IMR-90 (cell line): Measurements from ENCODE around the gene ZNF726. TPM values are rescaled to one million over a fixed set of nuclear protein-coding genes. Genes with fewer than 3 reads are reported as not detected.

Source experiments
- ATAC-seq: fragments of 200-7000 bp; cut with Tn5 transposase; 2 replicates; pipeline ENCODE4 v1.9.1; 2020; ENCODE audit warnings: low read depth, mild to moderate bottlenecking, moderate library complexity
- BruUV-seq: library from RNA; stranded (reverse); fragments of 400-500 nt; replicated peaks from 2 replicates; lab custom pipeline; 2021; lab: Mats Ljungman, UMichigan
- CTCF ChIA-PET: fragments of 300-600 bp; formaldehyde crosslinking; extraction: SDS; loops from one replicate; lab custom pipeline; 2021; ENCODE audit warnings: antibody characterized with exemption; lab: Yijun Ruan, JAX
- POLR2A ChIA-PET: fragments of 300-600 bp; sonication (Branson Sonifier 250); formaldehyde crosslinking; loops from one replicate; lab custom pipeline; 2022; ENCODE audit warnings: antibody characterized with exemption; ENCODE audit not compliant: unreplicated experiment; lab: Charles Lee
- DNase-seq: peaks from one replicate; pipeline ENCODE4 v3.0.0; 2013
- H2AFZ ChIP-seq: replicated peaks from 2 replicates; pipeline ENCODE3; 2013; ENCODE audit warnings: low read length, mild to moderate bottlenecking; ENCODE audit not compliant: poor library complexity
- H2AK5ac ChIP-seq: 2 replicates; pipeline ENCODE4 v1.6.1; 2013; ENCODE audit warnings: low read depth, low read length, inconsistent platforms
- H2AK9ac ChIP-seq: replicated peaks from 2 replicates; pipeline ENCODE3; 2013; ENCODE audit warnings: mild to moderate bottlenecking, low read depth, low read length, moderate library complexity; ENCODE audit not compliant: poor library complexity
- H2BK120ac ChIP-seq: 2 replicates; pipeline ENCODE4 v1.6.1; 2013; ENCODE audit warnings: low read depth, low read length, inconsistent platforms
- H2BK15ac ChIP-seq: 3 replicates; pipeline ENCODE4 v1.6.1; 2013; ENCODE audit warnings: low read depth, low read length, inconsistent platforms
- H2BK20ac ChIP-seq: 2 replicates; pipeline ENCODE4 v1.6.1; 2013; ENCODE audit warnings: low read depth, mild to moderate bottlenecking, inconsistent platforms, low read length, moderate library complexity
- H2BK5ac ChIP-seq: 2 replicates; pipeline ENCODE4 v1.6.1; 2013; ENCODE audit warnings: mild to moderate bottlenecking, low read depth, low read length, inconsistent platforms; ENCODE audit not compliant: poor library complexity, severe bottlenecking
- H3K14ac ChIP-seq: replicated peaks from 2 replicates; pipeline ENCODE4 v1.6.1; 2013; ENCODE audit warnings: low read depth, low read length, inconsistent platforms
- H3K18ac ChIP-seq: 2 replicates; pipeline ENCODE4 v1.6.1; 2013; ENCODE audit warnings: low read depth, low read length, control low read depth
- H3K23ac ChIP-seq: 2 replicates; pipeline ENCODE4 v1.6.1; 2013; ENCODE audit warnings: low read depth, low read length, inconsistent platforms
- H3K27ac ChIP-seq: 2 replicates; pipeline ENCODE4 v1.5.1; 2013; ENCODE audit warnings: mild to moderate bottlenecking, control low read depth, low read length; ENCODE audit not compliant: insufficient read depth
- H3K27me3 ChIP-seq: 2 replicates; pipeline ENCODE4 v1.6.1; 2013; ENCODE audit warnings: low read length; ENCODE audit not compliant: control insufficient read depth, insufficient read depth
- H3K36me3 ChIP-seq: 2 replicates; pipeline ENCODE4 v1.6.1; 2013; ENCODE audit warnings: low read length, mixed read lengths; ENCODE audit not compliant: control insufficient read depth, insufficient read depth
- H3K4ac ChIP-seq: 2 replicates; pipeline ENCODE4 v1.6.1; 2013; ENCODE audit warnings: low read depth, low read length, inconsistent platforms
- H3K4me1 ChIP-seq: 2 replicates; pipeline ENCODE4 v1.6.1; 2013; ENCODE audit warnings: low read length, mixed read lengths; ENCODE audit not compliant: control insufficient read depth, insufficient read depth
- H3K4me2 ChIP-seq: 2 replicates; pipeline ENCODE4 v1.6.1; 2013; ENCODE audit warnings: low read depth, mild to moderate bottlenecking, control low read depth, low read length, moderate library complexity
- H3K4me3 ChIP-seq: 2 replicates; pipeline ENCODE4 v1.5.1; 2013; ENCODE audit warnings: low read depth, mild to moderate bottlenecking, control low read depth, low read length, moderate library complexity; ENCODE audit not compliant: insufficient read depth
- H3K56ac ChIP-seq: 2 replicates; pipeline ENCODE4 v1.6.1; 2013; ENCODE audit warnings: low read length, inconsistent platforms; ENCODE audit not compliant: insufficient read depth; ENCODE audit errors: extremely low read depth
- H3K79me1 ChIP-seq, 2 experiments: 2 replicates each; pipeline ENCODE4 v1.6.1; 2013; ENCODE audit warnings: low read length in 2 of 2, inconsistent platforms in 1 of 2, low read depth in 1 of 2
- H3K9ac ChIP-seq: 2 replicates; pipeline ENCODE4 v1.6.1; 2013; ENCODE audit warnings: low read depth, low read length, control low read depth
- H3K9me1 ChIP-seq: 2 replicates; pipeline ENCODE4 v1.6.1; 2013; ENCODE audit warnings: low read length, inconsistent platforms; ENCODE audit not compliant: insufficient read depth
- H3K9me3 ChIP-seq: 2 replicates; pipeline ENCODE4 v1.6.1; 2013; ENCODE audit warnings: low read length; ENCODE audit not compliant: control insufficient read depth, insufficient read depth
- H4K20me1 ChIP-seq: 2 replicates; pipeline ENCODE4 v1.6.1; 2013; ENCODE audit warnings: low read length, inconsistent platforms; ENCODE audit not compliant: insufficient read depth
- H4K5ac ChIP-seq: 2 replicates; pipeline ENCODE4 v1.6.1; 2013; ENCODE audit warnings: mild to moderate bottlenecking, low read depth, low read length, control low read depth
- H4K8ac ChIP-seq, 2 experiments: 2 replicates each; pipeline ENCODE4 v1.6.1; 2013; ENCODE audit warnings: low read depth in 2 of 2, low read length in 2 of 2, control low read depth in 1 of 2, inconsistent platforms in 1 of 2
- H4K91ac ChIP-seq: 2 replicates; pipeline ENCODE4 v1.6.1; 2013; ENCODE audit warnings: low read depth, low read length, inconsistent platforms; ENCODE audit not compliant: insufficient read depth
- CHD1 ChIP-seq: IDR thresholded peaks from 2 replicates; pipeline ENCODE4 v1.6.1; 2012; ENCODE audit warnings: low read depth, low read length, improper control_type of control experiment
- FOS ChIP-seq: fragments of 150-350 bp; IDR thresholded peaks from 2 replicates; pipeline ENCODE4 v1.6.1; 2016; ENCODE audit warnings: low read depth, low read length
- MAZ ChIP-seq: IDR thresholded peaks from 2 replicates; pipeline ENCODE4 v1.6.1; 2012; ENCODE audit warnings: low read depth, mild to moderate bottlenecking, low read length, improper control_type of control experiment, moderate library complexity, borderline replicate concordance
- MXI1 ChIP-seq: IDR thresholded peaks from 2 replicates; pipeline ENCODE4 v1.6.1; 2012; ENCODE audit warnings: low read depth, mild to moderate bottlenecking, low read length, moderate library complexity, borderline replicate concordance
- RAD21 ChIP-seq: IDR thresholded peaks from 2 replicates; pipeline ENCODE4 v1.6.1; 2012; ENCODE audit warnings: low read length, improper control_type of control experiment
- RCOR1 ChIP-seq: IDR thresholded peaks from 2 replicates; pipeline ENCODE4 v1.6.1; 2012; ENCODE audit warnings: mild to moderate bottlenecking, low read length, improper control_type of control experiment; ENCODE audit not compliant: insufficient replicate concordance
- SMC3 ChIP-seq: fragments of 150-350 bp; IDR thresholded peaks from 2 replicates; pipeline ENCODE4 v1.6.1; 2016; ENCODE audit warnings: low read depth, mild to moderate bottlenecking, antibody characterized with exemption, low read length, moderate library complexity
- WGBS, 2 experiments: methylation state at CpG; one replicate each; pipeline versions ENCODE4 v1.1.5 to v1.1.7; 2013; ENCODE audit warnings: missing lambda C conversion rate in 2 of 2; ENCODE audit not compliant: insufficient read length in 1 of 2; ENCODE audit errors: extremely low coverage in 2 of 2; 5-methylcytosine and 5-hydroxymethylcytosine counted together
- dilution Hi-C: fragments of 300-500 bp; cut with HindIII; formaldehyde crosslinking; loops from one replicate; pipeline ENCODE4 v1.14.3; 2018; ENCODE audit warnings: low sequenced_read_pairs; ENCODE audit not compliant: unreplicated experiment
- in situ Hi-C: fragments of 300-500 bp; cut with MboI; formaldehyde crosslinking; loops from 3 replicates; pipeline ENCODE4 v1.14.3; 2019; ENCODE audit warnings: low sequenced_read_pairs, inconsistent platforms, mixed read lengths
- intact Hi-C: fragments of 100-400 bp; cut with micrococcal nuclease; formaldehyde crosslinking; loops from 2 replicates; pipeline ENCODE4 v1.10.0; 2022
- polyA plus RNA-seq, 3 experiments: library from polyadenylated mRNA; depleted of rRNA; stranded (reverse); fragments of >200 nt; gene quantifications; 2 replicates each; pipeline ENCODE4 v1.2.3, GENCODE V29; 2012; ENCODE audit warnings: low replicate concordance in 1 of 3
- total RNA-seq: library from RNA; depleted of rRNA; stranded (reverse); fragments of >200 nt; gene quantifications from 2 replicates; pipeline ENCODE4 v1.2.3, GENCODE V29; 2012
- TF ChIP-seq, protein P1 (sequence below): fragments of 150-350 bp; IDR thresholded peaks from 2 replicates; pipeline ENCODE4 v1.6.1; 2016; ENCODE audit warnings: low read depth, mild to moderate bottlenecking, low read length, moderate library complexity, borderline replicate concordance
- TF ChIP-seq, protein P2 (sequence below): fragments of 150-350 bp; IDR thresholded peaks from 2 replicates; pipeline ENCODE4 v1.6.1; 2017; ENCODE audit warnings: mild to moderate bottlenecking, antibody characterized with exemption, low read length, low read depth
- TF ChIP-seq, protein P3 (sequence below): conservative IDR thresholded peaks from 2 replicates; pipeline ENCODE4 v1.5.1; 2012; ENCODE audit warnings: mild to moderate bottlenecking, low read depth, low read length, improper control_type of control experiment

Gene ZNF726
- total and polyA plus RNA-seq, 2 of the 4 experiments (the other 2 are of a cell fraction) = 1.2 to 2.0 TPM

DNA sequence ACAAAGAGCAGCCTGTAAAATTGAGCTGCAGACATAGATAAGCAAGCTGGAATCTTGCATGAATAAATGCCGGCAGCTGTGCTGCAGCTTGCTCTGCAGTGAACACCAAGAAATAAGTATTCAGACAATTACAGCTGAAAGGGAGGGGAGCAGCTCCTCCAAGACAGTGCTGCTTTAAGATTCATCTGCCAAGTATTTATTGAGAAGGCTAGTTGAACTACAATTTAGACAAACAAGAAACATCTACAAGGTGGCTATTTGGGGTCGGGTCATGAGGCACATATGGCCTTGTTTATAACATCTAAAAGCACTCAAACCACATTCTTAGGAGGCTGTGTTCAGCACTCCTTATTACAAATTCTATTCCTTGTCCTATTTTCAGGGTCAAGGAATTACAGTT lies 34.9 kb downstream of the ZNF726 start:
- no peaks in the 10 kb centered on the region for H3K9me3 ChIP-seq
- no peak overlapping the region for H2BK15ac ChIP-seq
- ATAC-seq = no peak
- TF ChIP-seq RCOR1 (no peak), MXI1 (no peak), CHD1 (no peak), MAZ (no peak), SMC3 (no peak), FOS (no peak), RAD21 (no peak)
- TF ChIP-seq, protein P1, sequence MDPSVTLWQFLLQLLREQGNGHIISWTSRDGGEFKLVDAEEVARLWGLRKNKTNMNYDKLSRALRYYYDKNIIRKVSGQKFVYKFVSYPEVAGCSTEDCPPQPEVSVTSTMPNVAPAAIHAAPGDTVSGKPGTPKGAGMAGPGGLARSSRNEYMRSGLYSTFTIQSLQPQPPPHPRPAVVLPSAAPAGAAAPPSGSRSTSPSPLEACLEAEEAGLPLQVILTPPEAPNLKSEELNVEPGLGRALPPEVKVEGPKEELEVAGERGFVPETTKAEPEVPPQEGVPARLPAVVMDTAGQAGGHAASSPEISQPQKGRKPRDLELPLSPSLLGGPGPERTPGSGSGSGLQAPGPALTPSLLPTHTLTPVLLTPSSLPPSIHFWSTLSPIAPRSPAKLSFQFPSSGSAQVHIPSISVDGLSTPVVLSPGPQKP = no peak
- TF ChIP-seq, protein P2, sequence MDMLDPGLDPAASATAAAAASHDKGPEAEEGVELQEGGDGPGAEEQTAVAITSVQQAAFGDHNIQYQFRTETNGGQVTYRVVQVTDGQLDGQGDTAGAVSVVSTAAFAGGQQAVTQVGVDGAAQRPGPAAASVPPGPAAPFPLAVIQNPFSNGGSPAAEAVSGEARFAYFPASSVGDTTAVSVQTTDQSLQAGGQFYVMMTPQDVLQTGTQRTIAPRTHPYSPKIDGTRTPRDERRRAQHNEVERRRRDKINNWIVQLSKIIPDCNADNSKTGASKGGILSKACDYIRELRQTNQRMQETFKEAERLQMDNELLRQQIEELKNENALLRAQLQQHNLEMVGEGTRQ = no peak
- TF ChIP-seq, protein P3, sequence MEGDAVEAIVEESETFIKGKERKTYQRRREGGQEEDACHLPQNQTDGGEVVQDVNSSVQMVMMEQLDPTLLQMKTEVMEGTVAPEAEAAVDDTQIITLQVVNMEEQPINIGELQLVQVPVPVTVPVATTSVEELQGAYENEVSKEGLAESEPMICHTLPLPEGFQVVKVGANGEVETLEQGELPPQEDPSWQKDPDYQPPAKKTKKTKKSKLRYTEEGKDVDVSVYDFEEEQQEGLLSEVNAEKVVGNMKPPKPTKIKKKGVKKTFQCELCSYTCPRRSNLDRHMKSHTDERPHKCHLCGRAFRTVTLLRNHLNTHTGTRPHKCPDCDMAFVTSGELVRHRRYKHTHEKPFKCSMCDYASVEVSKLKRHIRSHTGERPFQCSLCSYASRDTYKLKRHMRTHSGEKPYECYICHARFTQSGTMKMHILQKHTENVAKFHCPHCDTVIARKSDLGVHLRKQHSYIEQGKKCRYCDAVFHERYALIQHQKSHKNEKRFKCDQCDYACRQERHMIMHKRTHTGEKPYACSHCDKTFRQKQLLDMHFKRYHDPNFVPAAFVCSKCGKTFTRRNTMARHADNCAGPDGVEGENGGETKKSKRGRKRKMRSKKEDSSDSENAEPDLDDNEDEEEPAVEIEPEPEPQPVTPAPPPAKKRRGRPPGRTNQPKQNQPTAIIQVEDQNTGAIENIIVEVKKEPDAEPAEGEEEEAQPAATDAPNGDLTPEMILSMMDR = no peak
- H3K27me3 ChIP-seq = no peaks in the 10 kb centered on the region
- no peaks in the 10 kb centered on the region for H3K79me1 ChIP-seq
- no peak overlapping the region for H3K23ac ChIP-seq
- H2AK9ac ChIP-seq = no peak overlapping the region
- no peak overlapping the region for H2BK120ac ChIP-seq
- no peaks in the 10 kb centered on the region for H3K9me1 ChIP-seq
- H3K4ac ChIP-seq = no peak overlapping the region
- no peaks in the 10 kb centered on the region for H4K20me1 ChIP-seq
- H2BK20ac ChIP-seq = no peak overlapping the region
- H2AFZ ChIP-seq = no peak overlapping the region
- H3K27ac ChIP-seq = no peak overlapping the region
- no peak overlapping the region for H3K56ac ChIP-seq
- H2AK5ac ChIP-seq = no peak overlapping the region
- POLR2A ChIA-PET = interaction anchor here (0.9 kb wide), 1 partner anchor 8 kb away, joined by 6 read pairs; no protein-coding TSS in a partner anchor
- intact Hi-C loops (no loop called here), dilution Hi-C loops (no loop called here), in situ Hi-C loops (no loop called here)
- H3K4me3 ChIP-seq = no peak overlapping the region
- H3K14ac ChIP-seq = no peak overlapping the region
- H3K4me2 ChIP-seq = no peak overlapping the region
- no peak overlapping the region for H4K8ac ChIP-seq
- DNase-seq = no peak
- no peak overlapping the region for H3K9ac ChIP-seq
- CTCF ChIA-PET = no interaction called here
- H3K4me1 ChIP-seq = no peaks in the 10 kb centered on the region
- no TSS peak for BruUV-seq
- no peaks in the 10 kb centered on the region for H3K36me3 ChIP-seq
- no peak overlapping the region for H3K18ac ChIP-seq
- WGBS, 2 experiments = no CpG with 5 or more reads among the region's 2 CpGs
- H4K5ac ChIP-seq = no peak overlapping the region
- H2BK5ac ChIP-seq = no peak overlapping the region
- no peak overlapping the region for H4K91ac ChIP-seq
